ENCODE results near the gene IL1R2.

The IL1R2 gene

DNA sequence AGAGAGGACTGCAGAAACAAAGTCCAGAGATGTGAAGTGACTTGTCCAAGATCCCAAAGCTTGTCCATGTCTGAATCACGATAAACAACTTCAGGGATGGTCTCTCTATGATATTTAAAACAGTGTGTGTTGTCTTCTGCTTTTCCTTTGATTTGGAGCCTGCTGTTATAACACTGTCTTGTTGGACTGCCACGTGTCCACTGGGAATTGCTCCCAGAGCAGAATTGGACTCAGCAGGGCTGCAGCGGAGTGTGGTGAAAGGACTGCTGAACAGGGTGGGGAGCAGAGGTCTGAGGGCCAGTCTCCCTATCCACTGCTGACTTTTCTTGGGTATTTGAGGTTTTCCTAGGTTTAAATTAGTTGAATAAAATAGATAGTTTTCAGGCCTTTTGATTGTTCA, 68.3 kb downstream of the IL1R2 start:
- H3F3A ChIP-seq (ENCODE audit: control insufficient read depth, insufficient read depth): no peaks in the 10 kb centered on the region
- H3K79me2 ChIP-seq (ENCODE audit: control insufficient read depth, low read length): no peaks in the 10 kb centered on the region
- no peak overlapping the region for H3K4me2 ChIP-seq (ENCODE audit: low read length)
- no peak overlapping the region for H3K27ac ChIP-seq (ENCODE audit: low read depth, low read length)
- no peak for TF ChIP-seq EZH2phosphoT487 (IDR thresholded peaks at IDR 0.05; ENCODE audit: borderline replicate concordance, low read length)
- TF ChIP-seq, protein P1, sequence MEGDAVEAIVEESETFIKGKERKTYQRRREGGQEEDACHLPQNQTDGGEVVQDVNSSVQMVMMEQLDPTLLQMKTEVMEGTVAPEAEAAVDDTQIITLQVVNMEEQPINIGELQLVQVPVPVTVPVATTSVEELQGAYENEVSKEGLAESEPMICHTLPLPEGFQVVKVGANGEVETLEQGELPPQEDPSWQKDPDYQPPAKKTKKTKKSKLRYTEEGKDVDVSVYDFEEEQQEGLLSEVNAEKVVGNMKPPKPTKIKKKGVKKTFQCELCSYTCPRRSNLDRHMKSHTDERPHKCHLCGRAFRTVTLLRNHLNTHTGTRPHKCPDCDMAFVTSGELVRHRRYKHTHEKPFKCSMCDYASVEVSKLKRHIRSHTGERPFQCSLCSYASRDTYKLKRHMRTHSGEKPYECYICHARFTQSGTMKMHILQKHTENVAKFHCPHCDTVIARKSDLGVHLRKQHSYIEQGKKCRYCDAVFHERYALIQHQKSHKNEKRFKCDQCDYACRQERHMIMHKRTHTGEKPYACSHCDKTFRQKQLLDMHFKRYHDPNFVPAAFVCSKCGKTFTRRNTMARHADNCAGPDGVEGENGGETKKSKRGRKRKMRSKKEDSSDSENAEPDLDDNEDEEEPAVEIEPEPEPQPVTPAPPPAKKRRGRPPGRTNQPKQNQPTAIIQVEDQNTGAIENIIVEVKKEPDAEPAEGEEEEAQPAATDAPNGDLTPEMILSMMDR (IDR thresholded peaks at IDR 0.05; ENCODE audit: low read depth, low read length, poor library complexity, severe bottlenecking): no peak
- H3K4me1 ChIP-seq (ENCODE audit: control insufficient read depth, low read length): no peaks in the 10 kb centered on the region
- H3K36me3 ChIP-seq (ENCODE audit: control insufficient read depth, low read length): no peaks in the 10 kb centered on the region
- no peak overlapping the region for H3K4me3 ChIP-seq (ENCODE audit: low read length)
- no peaks in the 10 kb centered on the region for H3K9me2 ChIP-seq (replicated peaks; ENCODE audit: control insufficient read depth, low read length)
- H4K20me1 ChIP-seq (ENCODE audit: control insufficient read depth, insufficient read depth, low read depth, low read length): no peaks in the 10 kb centered on the region
- no peaks in the 10 kb centered on the region for H3K9me3 ChIP-seq (ENCODE audit: control insufficient read depth, insufficient read depth, low read length)
- no peaks in the 10 kb centered on the region for H3K27me3 ChIP-seq (ENCODE audit: control insufficient read depth, low read length)

DNA sequence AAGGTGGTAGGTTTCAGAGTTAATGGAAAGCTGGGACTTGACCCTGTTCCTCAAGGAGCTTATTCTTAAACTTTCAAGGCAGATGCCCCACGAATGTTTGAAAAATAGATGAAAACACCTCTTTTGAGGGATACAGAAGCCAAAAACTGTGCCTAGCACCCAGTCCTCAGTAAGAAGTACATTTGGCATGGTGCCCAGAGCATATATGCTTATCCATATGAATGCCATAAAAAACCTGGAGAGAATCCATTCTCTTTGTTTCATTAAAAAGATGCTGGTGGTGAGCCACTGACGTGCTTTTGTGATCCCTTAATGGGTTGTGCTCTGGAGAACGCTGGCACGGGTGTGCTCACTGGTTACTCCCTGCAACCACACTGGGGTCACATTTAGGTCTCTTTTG, 69.0 kb downstream of the IL1R2 start:
- Histone ChIP-seq H3K4me2 (ENCODE audit: low read length) (no peak overlapping the region), H3K4me1 (ENCODE audit: control insufficient read depth, low read length) (no peaks in the 10 kb centered on the region), H3K27ac (ENCODE audit: low read depth, low read length) (no peak overlapping the region), H4K20me1 (ENCODE audit: control insufficient read depth, insufficient read depth, low read depth, low read length) (no peaks in the 10 kb centered on the region), H3K36me3 (ENCODE audit: control insufficient read depth, low read length) (no peaks in the 10 kb centered on the region), H3K9me3 (ENCODE audit: control insufficient read depth, insufficient read depth, low read length) (no peaks in the 10 kb centered on the region), H3K79me2 (ENCODE audit: control insufficient read depth, low read length) (no peaks in the 10 kb centered on the region), H3K9me2 (replicated peaks; ENCODE audit: control insufficient read depth, low read length) (no peaks in the 10 kb centered on the region), H3K4me3 (ENCODE audit: low read length) (no peak overlapping the region), H3K27me3 (ENCODE audit: control insufficient read depth, low read length) (no peaks in the 10 kb centered on the region), H3F3A (ENCODE audit: control insufficient read depth, insufficient read depth) (no peaks in the 10 kb centered on the region)
- TF ChIP-seq EZH2phosphoT487 (IDR thresholded peaks at IDR 0.05; ENCODE audit: borderline replicate concordance, low read length): no peak
- TF ChIP-seq, protein P1 (IDR thresholded peaks at IDR 0.05; ENCODE audit: low read depth, low read length, poor library complexity, severe bottlenecking): no peak

DNA sequence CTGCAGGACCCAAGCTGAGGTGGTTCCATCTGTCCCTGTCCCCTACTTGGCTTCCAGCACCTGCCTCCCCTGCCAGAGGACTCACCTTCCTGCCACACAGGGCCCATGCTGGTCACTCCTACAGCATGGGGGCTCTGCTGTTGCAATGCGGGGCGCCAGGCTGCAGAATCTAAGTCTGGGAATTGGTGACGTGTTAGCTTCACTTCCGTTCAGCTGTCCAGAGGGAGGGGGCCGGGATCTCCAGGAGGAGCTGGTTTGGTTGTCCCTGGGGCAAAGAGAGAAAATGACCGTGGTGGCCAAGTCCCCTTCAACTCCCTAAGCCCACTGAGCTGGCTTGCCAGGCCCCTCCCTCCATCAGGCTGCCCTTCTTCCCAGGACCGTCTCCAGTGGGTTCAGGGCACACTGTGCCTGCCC, 69.5 kb downstream of the IL1R2 start:
- Histone ChIP-seq H3K4me3 (ENCODE audit: low read length) (no peak overlapping the region), H3K27ac (ENCODE audit: low read depth, low read length) (no peak overlapping the region), H3F3A (ENCODE audit: control insufficient read depth, insufficient read depth) (no peaks in the 10 kb centered on the region), H3K27me3 (ENCODE audit: control insufficient read depth, low read length) (no peaks in the 10 kb centered on the region), H3K9me3 (ENCODE audit: control insufficient read depth, insufficient read depth, low read length) (no peaks in the 10 kb centered on the region), H4K20me1 (ENCODE audit: control insufficient read depth, insufficient read depth, low read depth, low read length) (no peaks in the 10 kb centered on the region), H3K36me3 (ENCODE audit: control insufficient read depth, low read length) (no peaks in the 10 kb centered on the region), H3K79me2 (ENCODE audit: control insufficient read depth, low read length) (no peaks in the 10 kb centered on the region), H3K9me2 (replicated peaks; ENCODE audit: control insufficient read depth, low read length) (no peaks in the 10 kb centered on the region), H3K4me2 (ENCODE audit: low read length) (no peak overlapping the region), H3K4me1 (ENCODE audit: control insufficient read depth, low read length) (no peaks in the 10 kb centered on the region)
- TF ChIP-seq, protein P1 (IDR thresholded peaks at IDR 0.05; ENCODE audit: low read depth, low read length, poor library complexity, severe bottlenecking): no peak
- no peak for TF ChIP-seq EZH2phosphoT487 (IDR thresholded peaks at IDR 0.05; ENCODE audit: borderline replicate concordance, low read length)
